RWPE1 (cell line): ENCODE measurements around the gene SLC44A5.
A peak's percentile ranks its signal among the peaks of the same experiment; 100 is the strongest.
"Not testable (repeated sequence)": the region's sequence is repeated elsewhere in the genome, so short reads cannot be mapped to it uniquely, and the experiment has no call there.

Experiments
- CTCF ChIA-PET: fragments of 350-600 bp; sonication (Branson Sonifier 250); formaldehyde crosslinking; extraction: SDS; loops from one replicate; lab custom pipeline; 2021; lab: Yijun Ruan, JAX
- POLR2A ChIA-PET: fragments of 400-600 bp; formaldehyde crosslinking; extraction: SDS; loops from one replicate; lab custom pipeline; 2020; ENCODE audit warnings: antibody characterized with exemption; ENCODE audit not compliant: low non-redundant PET; lab: Yijun Ruan, JAX
- DNase-seq: peaks from one replicate; pipeline ENCODE4 v3.0.0; 2012; ENCODE audit warnings: low spot score
- H3K27ac ChIP-seq: fragments of 450-650 bp; 2 replicates; pipeline ENCODE4 v1.5.1; 2017
- TF ChIP-seq, protein P1 (sequence below): fragments of 450-650 bp; conservative IDR thresholded peaks from 2 replicates; pipeline ENCODE4 v1.5.1; 2017; ENCODE audit warnings: low read depth, mild to moderate bottlenecking

The SLC44A5 gene

DNA sequence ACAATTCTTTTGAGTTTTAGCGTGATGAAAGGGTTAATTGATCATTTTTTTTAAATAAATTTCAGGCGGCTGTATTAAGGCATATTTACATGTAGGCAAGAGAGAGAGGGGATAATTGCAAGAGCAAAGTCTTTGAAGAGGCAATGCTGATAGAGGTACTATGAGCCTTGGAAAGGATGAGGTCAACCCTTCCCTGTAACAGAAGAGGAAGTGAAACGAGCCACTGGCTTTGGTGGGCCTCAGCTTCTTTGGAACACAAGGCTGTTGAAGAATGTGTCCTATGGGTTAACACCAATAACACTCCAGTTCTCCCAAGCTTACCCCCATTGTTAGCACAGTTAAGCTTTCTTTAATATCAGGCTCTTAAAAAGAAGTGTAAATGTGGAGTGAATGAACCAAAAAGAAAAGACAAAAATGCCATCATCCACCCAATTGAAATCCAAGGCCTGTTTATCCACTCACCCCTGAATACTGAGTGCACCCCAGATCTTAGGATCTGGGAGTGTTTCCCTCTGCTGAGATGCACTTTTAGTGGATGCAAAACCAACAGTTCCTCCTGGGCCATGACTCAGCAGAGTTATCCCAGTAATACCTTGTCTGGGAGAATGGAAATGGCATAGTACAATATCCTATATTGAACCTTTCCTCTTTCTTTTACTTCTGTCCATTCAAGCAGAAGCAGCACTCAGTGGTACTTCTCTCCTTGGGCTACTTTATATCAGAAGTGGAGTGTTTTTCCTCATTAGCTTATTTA lies 216.4 kb downstream of the SLC44A5 start:
- ChIA-PET CTCF (no interaction called here), POLR2A (no interaction called here)
- TF ChIP-seq, protein P1, sequence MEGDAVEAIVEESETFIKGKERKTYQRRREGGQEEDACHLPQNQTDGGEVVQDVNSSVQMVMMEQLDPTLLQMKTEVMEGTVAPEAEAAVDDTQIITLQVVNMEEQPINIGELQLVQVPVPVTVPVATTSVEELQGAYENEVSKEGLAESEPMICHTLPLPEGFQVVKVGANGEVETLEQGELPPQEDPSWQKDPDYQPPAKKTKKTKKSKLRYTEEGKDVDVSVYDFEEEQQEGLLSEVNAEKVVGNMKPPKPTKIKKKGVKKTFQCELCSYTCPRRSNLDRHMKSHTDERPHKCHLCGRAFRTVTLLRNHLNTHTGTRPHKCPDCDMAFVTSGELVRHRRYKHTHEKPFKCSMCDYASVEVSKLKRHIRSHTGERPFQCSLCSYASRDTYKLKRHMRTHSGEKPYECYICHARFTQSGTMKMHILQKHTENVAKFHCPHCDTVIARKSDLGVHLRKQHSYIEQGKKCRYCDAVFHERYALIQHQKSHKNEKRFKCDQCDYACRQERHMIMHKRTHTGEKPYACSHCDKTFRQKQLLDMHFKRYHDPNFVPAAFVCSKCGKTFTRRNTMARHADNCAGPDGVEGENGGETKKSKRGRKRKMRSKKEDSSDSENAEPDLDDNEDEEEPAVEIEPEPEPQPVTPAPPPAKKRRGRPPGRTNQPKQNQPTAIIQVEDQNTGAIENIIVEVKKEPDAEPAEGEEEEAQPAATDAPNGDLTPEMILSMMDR, result no peak

DNA sequence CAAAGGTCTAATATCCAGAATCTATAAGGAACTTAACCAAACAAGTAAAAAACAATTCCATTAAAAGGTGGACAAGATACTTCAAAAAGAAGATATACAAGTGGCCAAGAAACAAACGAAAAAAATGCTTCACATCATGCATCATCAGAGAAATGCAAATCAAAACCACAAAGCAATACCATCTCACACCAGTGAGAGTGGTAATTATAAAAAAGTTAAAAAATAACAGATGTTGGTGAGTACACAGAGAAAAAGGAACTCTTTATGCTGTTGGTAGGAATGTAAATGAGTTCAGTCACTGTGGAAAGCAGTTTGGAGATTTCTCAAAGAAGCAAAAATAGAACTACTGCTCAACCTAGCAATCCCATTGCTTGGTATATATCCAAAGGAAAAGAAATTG lies 218.6 kb downstream of the SLC44A5 start:
- TF ChIP-seq, protein P1, result no peak
- ChIA-PET POLR2A (no interaction called here), CTCF (no interaction called here)
- DNase-seq, result no peak
- no peak overlapping the region for H3K27ac ChIP-seq

More for the DNA sequence above, 216.4 kb downstream of the SLC44A5 start:
- no peak for DNase-seq
- no peak overlapping the region for H3K27ac ChIP-seq

DNA sequence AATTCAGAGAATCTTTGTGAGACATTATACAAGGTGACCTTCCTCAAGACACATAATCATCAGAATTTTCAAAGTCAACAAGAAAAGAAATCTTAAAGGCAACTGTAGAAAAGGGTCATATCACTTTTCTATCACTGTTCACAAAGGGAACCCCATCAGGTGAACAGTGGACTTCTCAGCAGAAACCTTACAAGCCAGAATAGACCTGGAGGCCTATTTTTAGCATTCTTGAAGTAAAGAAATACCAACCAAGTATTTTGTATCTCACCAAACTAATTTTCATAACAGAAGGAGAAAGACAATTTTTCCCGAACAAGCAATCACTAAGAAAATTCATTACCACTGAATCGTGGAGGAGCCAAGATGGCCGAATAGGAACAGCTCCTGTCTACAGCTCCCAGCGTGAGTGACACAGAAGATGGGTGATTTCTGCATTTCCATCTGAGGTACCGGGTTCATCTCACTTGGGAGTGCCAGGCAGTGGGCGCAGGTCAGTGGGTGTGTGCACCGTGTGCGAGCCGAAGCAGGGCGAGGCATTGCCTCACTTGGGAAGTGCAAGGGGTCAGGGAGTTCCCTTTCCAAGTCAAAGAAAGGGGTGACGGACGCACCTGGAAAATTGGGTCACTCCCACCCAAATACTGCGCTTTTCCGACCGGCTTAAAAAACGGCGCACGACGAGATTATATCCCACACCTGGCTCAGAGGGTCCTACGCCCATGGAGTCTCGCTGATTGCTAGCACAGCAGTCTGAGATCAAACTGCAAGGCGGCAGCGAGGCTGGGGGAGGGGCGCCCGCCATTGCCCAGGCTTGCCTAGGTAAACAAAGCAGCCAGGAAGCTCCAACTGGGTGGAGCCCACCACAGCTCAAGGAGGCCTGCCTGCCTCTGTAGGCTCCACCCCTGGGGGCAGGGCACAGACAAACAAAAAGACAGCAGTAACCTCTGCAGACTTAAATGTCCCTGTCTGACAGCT lies 235.2 kb downstream of the SLC44A5 start:
- CTCF ChIA-PET, result interaction anchor here (0.6 kb wide), 1 partner anchor 15 kb away, joined by 3 read pairs; no protein-coding TSS in a partner anchor
- DNase-seq, POLR2A ChIA-PET: not testable (repeated sequence)
- H3K27ac ChIP-seq, result peak overlapping the region; percentile 88

DNA sequence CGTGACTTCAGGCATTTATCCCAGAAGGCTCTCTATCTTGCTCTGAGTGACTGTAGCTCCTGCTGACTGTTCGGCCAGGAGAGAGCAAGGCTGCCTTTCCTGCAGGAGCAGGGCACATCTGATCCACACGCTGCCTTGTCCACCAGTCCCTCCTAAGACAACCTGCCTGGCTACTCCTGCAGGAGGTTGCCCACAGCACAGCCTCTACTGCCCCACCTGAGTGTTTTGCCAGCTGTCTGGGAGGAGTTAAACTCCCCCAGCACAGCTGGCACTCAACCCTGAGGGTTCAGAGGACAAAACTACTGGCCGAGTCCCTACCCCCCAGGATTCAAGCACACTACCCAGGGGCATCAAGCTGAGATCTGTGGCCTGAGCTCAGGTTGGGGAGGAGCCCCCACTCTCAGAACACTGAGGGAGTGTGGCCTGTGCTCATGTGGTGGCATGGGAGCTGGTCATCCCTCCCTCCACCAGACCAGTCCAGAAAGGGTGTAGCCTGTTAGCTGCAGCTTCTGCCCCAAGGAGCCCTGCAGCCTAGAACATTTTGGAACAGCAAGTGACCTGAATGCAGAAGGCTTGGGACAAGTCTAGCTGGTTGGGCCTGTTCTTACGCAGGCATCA lies 237.3 kb downstream of the SLC44A5 start:
- no peak for DNase-seq
- TF ChIP-seq, protein P1, result no peak
- POLR2A ChIA-PET, result no interaction called here
- CTCF ChIA-PET, result interaction anchor here (0.9 to 1.6 kb wide), 2 partner anchors 108 to 140 kb away, joined by 4 to 5 read pairs; no protein-coding TSS in a partner anchor
- H3K27ac ChIP-seq, result no peak overlapping the region

DNA sequence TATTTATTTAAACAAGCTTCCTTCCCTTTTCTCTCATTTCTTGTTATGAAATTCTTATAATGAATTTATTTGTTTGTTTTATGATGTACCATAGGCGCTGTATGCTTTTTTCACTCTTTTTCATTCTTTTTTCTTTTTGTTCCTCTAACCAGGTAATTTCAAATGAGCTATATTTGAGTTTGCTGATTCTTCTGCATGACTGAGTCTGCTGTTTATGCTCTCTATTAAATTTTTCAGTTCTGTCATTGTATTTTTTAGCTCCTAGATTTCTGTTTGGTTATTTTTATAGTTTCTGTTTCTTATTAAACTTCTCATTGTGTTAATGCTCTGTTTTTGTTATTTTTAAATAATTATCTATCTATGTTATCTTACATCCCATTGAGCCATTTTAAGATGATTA lies 244.3 kb downstream of the SLC44A5 start:
- TF ChIP-seq, protein P1, result no peak
- no peak overlapping the region for H3K27ac ChIP-seq
- no peak for DNase-seq
- ChIA-PET POLR2A (no interaction called here), CTCF (interaction anchor here (0.6 kb wide), 1 partner anchor 113 kb away, joined by 4 read pairs; no protein-coding TSS in a partner anchor)

DNA sequence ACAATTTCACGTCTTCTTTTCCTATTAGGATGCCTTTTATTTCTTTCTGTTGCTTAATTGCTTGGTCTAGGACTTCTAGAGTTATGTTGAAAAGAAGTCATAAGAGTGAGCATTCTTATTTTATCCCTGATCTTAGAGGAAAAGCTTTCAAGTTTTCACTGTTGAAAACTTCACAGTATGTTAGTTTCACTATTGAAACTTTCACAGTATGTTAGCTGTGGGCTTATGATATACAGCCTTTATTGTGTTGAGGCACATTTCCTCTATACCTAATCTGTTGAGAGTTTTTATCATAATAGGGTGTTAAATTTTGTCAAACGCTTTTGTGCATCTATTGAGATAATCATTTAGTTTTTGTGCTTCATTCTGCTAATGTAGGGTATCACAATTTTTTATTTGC lies 249.7 kb downstream of the SLC44A5 start:
- POLR2A ChIA-PET, result no interaction called here
- no peak overlapping the region for H3K27ac ChIP-seq
- DNase-seq, result no peak
- TF ChIP-seq, protein P1, result no peak
- CTCF ChIA-PET, result no interaction called here

DNA sequence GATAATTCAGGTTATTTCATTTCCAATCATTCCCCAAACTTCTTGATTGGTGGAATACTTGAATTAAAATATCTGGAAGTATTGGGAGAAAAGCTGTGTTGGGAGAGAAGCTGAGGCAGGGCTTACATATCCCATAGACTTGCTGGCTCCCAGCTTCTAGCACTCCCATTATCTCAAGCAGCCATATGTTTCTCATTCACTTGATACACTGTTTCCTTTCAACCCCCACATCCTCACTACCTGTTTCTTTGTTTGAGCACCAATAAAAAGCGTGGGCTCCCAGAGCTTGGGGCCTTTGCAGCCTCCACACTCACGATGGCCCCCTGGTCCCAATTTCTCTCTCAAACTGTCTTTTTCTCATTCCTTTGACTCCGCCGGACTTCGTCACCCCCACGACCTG lies 256.6 kb downstream of the SLC44A5 start:
- POLR2A ChIA-PET, DNase-seq: not testable (repeated sequence)
- CTCF ChIA-PET, result interaction anchor here (0.6 kb wide), 1 partner anchor 47 kb away, joined by 5 read pairs; no protein-coding TSS in a partner anchor

More for the DNA sequence above, 256.6 kb downstream of the SLC44A5 start:
- not testable (repeated sequence) for H3K27ac ChIP-seq
